Esophagus muscularis mucosa (tissue), 4 donors: ENCODE measurements around the gene STARD8.

Experiments
- CTCF ChIP-seq, 3 experiments: fragments of 200-600 bp in 2 of 3; fragments of 450-650 bp in 1 of 3; sonication (generic) in 2 of 3; IDR thresholded peaks; one replicate each; pipeline ENCODE4 v1.5.1; 2017 to 2019; ENCODE audit warnings: antibody characterized with exemption in 3 of 3, mild to moderate bottlenecking in 2 of 3, moderate library complexity in 1 of 3
- EP300 ChIP-seq: sonication (generic); formaldehyde crosslinking; IDR thresholded peaks from one replicate; pipeline ENCODE4 v1.6.1; 2017; ENCODE audit warnings: antibody characterized with exemption
- POLR2A ChIP-seq: fragments of 450-650 bp; IDR thresholded peaks from one replicate; pipeline ENCODE4 v1.6.1; 2017; ENCODE audit warnings: antibody characterized with exemption, moderate library complexity, mild to moderate bottlenecking, low read depth
- POLR2AphosphoS5 ChIP-seq, 2 donors: sonication (generic); formaldehyde crosslinking; IDR thresholded peaks; one replicate each; pipeline ENCODE4 v1.6.1; 2017; ENCODE audit warnings: antibody characterized with exemption in 2 of 2

- TF ChIP-seq CTCF (IDR thresholded peaks at IDR 0.05) (no peak), POLR2A (no peak), POLR2AphosphoS5 (IDR thresholded peaks at IDR 0.05) (no peak), EP300 (no peak)
Measured at GRCh38 chrX:68632491-68632890, 15.0 kb upstream of the STARD8 start.
